Measurements from ENCODE around the gene HCN4. TPM values are rescaled to one million over a fixed set of nuclear protein-coding genes. Genes with fewer than 3 reads are reported as not detected.

HCN4 gene
- total RNA-seq, 1 donor from 2014 or later, result 3.0 TPM

GRCh38 chr15:73370151-73370550 lies 1.4 kb upstream of the HCN4 start:
- Histone ChIP-seq H3K36me3 (ENCODE audit: insufficient read depth, low read length) (no peaks in the 10 kb centered on the region), H3K4me3 (ENCODE audit: insufficient read depth, low read depth, low read length) (no peak overlapping the region), H3K4me2 (ENCODE audit: low read length) (no peak overlapping the region), H4K20me1 (ENCODE audit: insufficient read depth, low read length) (no peaks in the 10 kb centered on the region), H3K79me2 (ENCODE audit: insufficient read depth, low read length) (no peaks in the 10 kb centered on the region), H2AFZ (ENCODE audit: low read depth, low read length) (no peak overlapping the region), H3K9me3 (ENCODE audit: insufficient read depth, low read depth, low read length) (no peaks in the 10 kb centered on the region), H3K9ac (ENCODE audit: low read length) (no peak overlapping the region), H3K27ac (ENCODE audit: low read depth, low read length) (no peak overlapping the region), H3K4me1 (ENCODE audit: insufficient read depth, low read length) (no peaks in the 10 kb centered on the region), H3K27me3 (ENCODE audit: insufficient read depth, low read length) (peaks cover 62% of the 10 kb centered on the region)
- TF ChIP-seq CTCF (IDR thresholded peaks at IDR 0.05; ENCODE audit: insufficient read depth, low read depth, low read length) (no peak), EZH2 (IDR thresholded peaks at IDR 0.05; ENCODE audit: insufficient read depth, low read length) (no peak)
- DNase-seq (ENCODE audit: low read depth) (no peak), FAIRE-seq (no peak)
- Mint-ChIP-seq H3K4me1 (ENCODE audit: low read depth, unreplicated experiment) (peaks cover 11% of the 10 kb centered on the region), H3K36me3 (ENCODE audit: low read depth, unreplicated experiment) (no peaks in the 10 kb centered on the region), H3K4me3 (ENCODE audit: unreplicated experiment) (peak overlapping the region; percentile 54), H3K9me3 (ENCODE audit: unreplicated experiment) (peaks cover 3% of the 10 kb centered on the region), H3K27ac (ENCODE audit: unreplicated experiment) (no peak overlapping the region), H3K27me3 (ENCODE audit: low read depth, unreplicated experiment) (peaks cover 67% of the 10 kb centered on the region)

GRCh38 chr15:73369154-73369694 lies 466 bp upstream of the HCN4 start:
- TF ChIP-seq CTCF (IDR thresholded peaks at IDR 0.05; ENCODE audit: insufficient read depth, low read depth, low read length) (no peak), EZH2 (IDR thresholded peaks at IDR 0.05; ENCODE audit: insufficient read depth, low read length) (peak; percentile 36)
- Histone ChIP-seq H3K4me3 (ENCODE audit: insufficient read depth, low read depth, low read length) (no peak overlapping the region), H3K79me2 (ENCODE audit: insufficient read depth, low read length) (no peaks in the 10 kb centered on the region), H3K9ac (ENCODE audit: low read length) (no peak overlapping the region), H3K36me3 (ENCODE audit: insufficient read depth, low read length) (no peaks in the 10 kb centered on the region), H4K20me1 (ENCODE audit: insufficient read depth, low read length) (no peaks in the 10 kb centered on the region), H3K4me1 (ENCODE audit: insufficient read depth, low read length) (no peaks in the 10 kb centered on the region), H3K27me3 (ENCODE audit: insufficient read depth, low read length) (peaks cover 60% of the 10 kb centered on the region), H3K4me2 (ENCODE audit: low read length) (no peak overlapping the region), H2AFZ (ENCODE audit: low read depth, low read length) (no peak overlapping the region), H3K9me3 (ENCODE audit: insufficient read depth, low read depth, low read length) (no peaks in the 10 kb centered on the region), H3K27ac (ENCODE audit: low read depth, low read length) (no peak overlapping the region)
- Mint-ChIP-seq H3K9me3 (ENCODE audit: unreplicated experiment) (peaks cover 3% of the 10 kb centered on the region), H3K27me3 (ENCODE audit: low read depth, unreplicated experiment) (peaks cover 66% of the 10 kb centered on the region), H3K4me1 (ENCODE audit: low read depth, unreplicated experiment) (peaks cover 13% of the 10 kb centered on the region), H3K27ac (ENCODE audit: unreplicated experiment) (no peak overlapping the region), H3K4me3 (ENCODE audit: unreplicated experiment) (peak overlapping the region; percentile 54), H3K36me3 (ENCODE audit: low read depth, unreplicated experiment) (no peaks in the 10 kb centered on the region)
- DNase-seq (ENCODE audit: low read depth), result no peak
- FAIRE-seq, result no peak

GRCh38 chr15:73367624-73368300 lies 996 bp downstream of the HCN4 start:
- peak; percentile 64 for TF ChIP-seq EZH2 (IDR thresholded peaks at IDR 0.05; ENCODE audit: insufficient read depth, low read length)
- TF ChIP-seq CTCF (IDR thresholded peaks at IDR 0.05; ENCODE audit: insufficient read depth, low read depth, low read length), result no peak
- Histone ChIP-seq H3K9me3 (ENCODE audit: insufficient read depth, low read depth, low read length) (no peaks in the 10 kb centered on the region), H3K4me2 (ENCODE audit: low read length) (peak overlapping the region; percentile 68), H3K27me3 (ENCODE audit: insufficient read depth, low read length) (peaks cover 62% of the 10 kb centered on the region), H3K27ac (ENCODE audit: low read depth, low read length) (no peak overlapping the region), H3K4me3 (ENCODE audit: insufficient read depth, low read depth, low read length) (no peak overlapping the region), H4K20me1 (ENCODE audit: insufficient read depth, low read length) (no peaks in the 10 kb centered on the region), H3K36me3 (ENCODE audit: insufficient read depth, low read length) (no peaks in the 10 kb centered on the region), H3K9ac (ENCODE audit: low read length) (no peak overlapping the region), H3K4me1 (ENCODE audit: insufficient read depth, low read length) (no peaks in the 10 kb centered on the region), H3K79me2 (ENCODE audit: insufficient read depth, low read length) (no peaks in the 10 kb centered on the region), H2AFZ (ENCODE audit: low read depth, low read length) (no peak overlapping the region)
- Mint-ChIP-seq H3K27me3 (ENCODE audit: low read depth, unreplicated experiment) (peaks cover 62% of the 10 kb centered on the region), H3K4me3 (ENCODE audit: unreplicated experiment) (peak overlapping the region; percentile 79), H3K36me3 (ENCODE audit: low read depth, unreplicated experiment) (no peaks in the 10 kb centered on the region), H3K27ac (ENCODE audit: unreplicated experiment) (no peak overlapping the region), H3K9me3 (ENCODE audit: unreplicated experiment) (peaks cover 3% of the 10 kb centered on the region), H3K4me1 (ENCODE audit: low read depth, unreplicated experiment) (peaks cover 16% of the 10 kb centered on the region)
- no peak for FAIRE-seq
- DNase-seq (ENCODE audit: low read depth), result no peak
